Lung (tissue), 12 donors: Measurements from ENCODE around the gene CPPED1. TPM values are rescaled to one million over a fixed set of nuclear protein-coding genes. Genes with fewer than 3 reads are reported as not detected.

ENCODE experiments used
- ATAC-seq: fragments of 200-7000 bp; cut with Tn5 transposase; one replicate; pipeline ENCODE4 v1.9.1; 2020; ENCODE audit warnings: moderate number of reproducible peaks; ENCODE audit not compliant: insufficient read depth, low FRiP score
- DNase-seq, 3 donors: peaks; one replicate each; pipeline ENCODE4 v3.0.0-alpha.2; 2013 to 2017
- H3K27ac ChIP-seq, 2 donors: one replicate each; pipeline ENCODE4 v1.5.1; 2013; ENCODE audit warnings: mild to moderate bottlenecking in 2 of 2, moderate library complexity in 2 of 2, control low read depth in 1 of 2, inconsistent platforms in 1 of 2, low read depth in 1 of 2, low read length in 1 of 2
- H3K27me3 ChIP-seq, 3 donors: one replicate each; pipeline ENCODE4 v1.5.1; 2013; ENCODE audit warnings: low read length in 2 of 3; ENCODE audit not compliant: control insufficient read depth in 3 of 3, insufficient read depth in 3 of 3
- H3K36me3 ChIP-seq, 4 donors: one replicate each; pipeline ENCODE4 v1.5.1; 2013; ENCODE audit warnings: low read length in 4 of 4, mild to moderate bottlenecking in 1 of 4, moderate library complexity in 1 of 4; ENCODE audit not compliant: control insufficient read depth in 4 of 4, insufficient read depth in 4 of 4
- H3K4me1 ChIP-seq, 5 donors: one replicate each; pipeline ENCODE4 v1.5.1; 2013; ENCODE audit warnings: low read length in 5 of 5, mild to moderate bottlenecking in 2 of 5, moderate library complexity in 1 of 5; ENCODE audit not compliant: control insufficient read depth in 5 of 5, insufficient read depth in 5 of 5
- H3K4me3 ChIP-seq: one replicate; pipeline ENCODE4 v1.5.1; 2013; ENCODE audit warnings: mild to moderate bottlenecking, control low read depth, moderate library complexity
- H3K9ac ChIP-seq, 2 donors: one replicate each; pipeline ENCODE4 v1.5.1; 2013; ENCODE audit warnings: low read length in 2 of 2, control low read depth in 1 of 2; ENCODE audit not compliant: insufficient read depth in 1 of 2
- H3K9me3 ChIP-seq, 4 donors: one replicate each; pipeline ENCODE4 v1.5.1; 2013; ENCODE audit warnings: low read length in 3 of 4, mild to moderate bottlenecking in 1 of 4, moderate library complexity in 1 of 4; ENCODE audit not compliant: control insufficient read depth in 4 of 4, insufficient read depth in 3 of 4
- CTCF ChIP-seq: IDR thresholded peaks from 2 replicates; pipeline ENCODE4 v1.5.1; 2012; ENCODE audit warnings: mild to moderate bottlenecking; ENCODE audit errors: control extremely low read depth, extremely low read depth
- WGBS, 2 donors: extraction: QIAGEN DNeasy Blood & Tissue Kit; methylation state at CpG; one replicate each; pipeline ENCODE4 v1.1.7; 2013; 5-methylcytosine and 5-hydroxymethylcytosine counted together
- polyA plus RNA-seq, 2 donors: library from polyadenylated mRNA; stranded (reverse); fragments of 200-250 nt; gene quantifications; one replicate each; pipeline ENCODE4 v1.2.1, GENCODE V29; 2013
- total RNA-seq, 2 donors: library from RNA; depleted of rRNA in 1 of 2; stranded (reverse); fragments of >200 nt in 1 of 2; gene quantifications; one replicate each; pipeline ENCODE4 v1.2.1, GENCODE V29; 2014 to 2021
- donor health status: control.
- donor health status: control.
- donor health status: Bipolar disorder and iron deficiency.
- donor health status: healthy.
- donor health status: DM: yes; HTN: yes; CAD: no.

The CPPED1 gene
- total and polyA plus RNA-seq, 4 donors, result 9.8 to 32.5 (median 14.2) TPM

DNA sequence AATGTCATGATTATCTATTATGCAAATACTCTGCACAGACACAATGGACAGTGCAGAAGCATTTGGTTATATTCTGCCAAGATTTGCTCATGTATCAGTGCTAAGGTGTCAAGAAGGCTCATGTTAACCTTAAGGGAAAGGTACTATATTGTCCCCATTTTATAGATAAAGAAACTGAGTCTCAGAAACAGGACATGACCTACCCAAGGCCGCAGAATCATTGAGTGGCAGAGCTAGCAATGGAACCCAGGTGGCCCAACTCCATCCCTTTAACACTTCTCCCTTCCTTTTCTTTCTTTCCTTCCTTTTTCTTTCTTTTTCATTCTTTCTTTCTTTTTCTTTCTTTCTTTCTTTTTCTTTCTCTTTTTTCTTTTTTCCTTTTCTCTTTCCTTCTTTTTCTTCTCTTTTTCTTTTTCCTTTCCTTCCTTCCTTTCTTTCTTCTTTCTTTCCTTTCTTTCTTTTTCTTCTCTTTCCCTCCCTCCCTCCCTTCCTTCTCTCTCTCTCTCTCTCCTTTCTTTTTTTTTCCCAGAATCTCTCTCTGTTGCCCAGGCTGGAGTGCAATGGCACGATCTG lies 149.8 kb downstream of the CPPED1 start:
- Histone ChIP-seq H3K4me1 (no peaks in the 10 kb centered on the region), H3K27ac (no peak overlapping the region), H3K4me3 (no peak overlapping the region), H3K9ac (no peak overlapping the region), H3K9me3 (peaks cover 0 to 12% (median 3%) of the 10 kb centered on the region in 4 donors), H3K36me3 (no peaks in the 10 kb centered on the region), H3K27me3 (peaks cover 0 to 2% (median 0%) of the 10 kb centered on the region in 3 donors)
- ATAC-seq (no peak), DNase-seq (no peak)
- no peak for TF ChIP-seq CTCF
- 87 to 92% methylated on average over 2 of the region's 2 CpGs for WGBS, 2 donors

DNA sequence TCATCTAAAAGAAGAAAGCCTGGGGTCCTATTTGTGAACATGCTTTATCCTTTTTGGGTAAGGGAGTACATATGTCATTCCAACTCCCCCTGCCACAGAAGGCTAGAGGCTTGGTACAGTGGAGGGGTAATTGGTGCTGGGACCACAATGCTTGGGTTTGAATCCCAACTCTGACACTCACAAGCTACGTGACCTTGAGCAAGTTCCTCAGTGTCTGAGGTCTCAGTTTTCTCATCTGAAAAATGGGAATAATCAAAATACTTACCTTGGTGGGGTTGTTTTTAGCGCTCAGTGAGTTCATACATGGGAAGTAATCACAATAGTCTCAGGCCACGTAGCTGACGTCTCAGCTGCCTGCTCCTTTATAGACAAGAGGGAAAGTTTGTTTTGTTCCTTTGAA lies 150.8 kb downstream of the CPPED1 start:
- no peak overlapping the region for H3K9ac ChIP-seq
- H3K9me3 ChIP-seq, result peaks cover 0 to 7% (median under 1%) of the 10 kb centered on the region in 4 donors
- H3K36me3 ChIP-seq, result no peaks in the 10 kb centered on the region
- no peak overlapping the region for H3K4me3 ChIP-seq
- H3K27me3 ChIP-seq, result peaks cover 0 to 2% (median 0%) of the 10 kb centered on the region in 3 donors
- H3K4me1 ChIP-seq, result no peaks in the 10 kb centered on the region
- no peak overlapping the region for H3K27ac ChIP-seq
- ATAC-seq (no peak), DNase-seq (no peak)
- 80 to 87% methylated on average over 4 of the region's 4 CpGs for WGBS, 2 donors
- TF ChIP-seq CTCF, result no peak

DNA sequence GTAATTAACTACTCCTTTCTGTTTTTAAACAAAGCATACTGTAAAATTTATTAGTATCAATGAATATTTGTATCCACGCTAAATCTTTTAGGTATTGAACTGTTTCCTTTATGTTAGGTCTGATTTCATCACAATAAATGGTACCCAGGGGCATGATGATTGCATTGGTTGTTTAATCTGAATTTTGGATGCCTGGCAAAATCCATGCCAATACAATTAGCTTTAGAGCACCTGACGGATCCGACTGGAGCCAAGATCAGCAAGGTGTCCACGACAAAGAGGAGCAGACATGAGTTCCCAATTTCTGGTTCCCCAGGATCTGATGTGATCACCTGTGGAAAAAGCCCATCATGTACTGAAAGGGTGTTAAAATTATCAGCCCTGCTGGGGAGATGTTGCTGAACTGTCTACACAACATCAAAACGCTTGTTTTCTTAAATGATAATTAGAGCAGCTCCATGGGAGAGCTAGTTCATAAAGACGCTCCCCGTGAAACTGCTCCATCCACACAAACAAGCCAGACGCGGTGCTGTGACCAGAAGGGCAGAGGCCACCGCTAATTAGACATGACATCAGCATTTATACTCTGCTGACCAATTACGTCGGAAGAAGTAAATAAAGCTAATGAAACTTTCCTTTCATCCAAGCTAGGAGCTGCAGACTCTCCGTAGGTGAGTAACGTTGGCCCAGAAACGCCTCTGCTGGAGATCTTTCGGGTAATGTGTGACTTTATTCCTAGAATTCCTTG lies 151.7 kb downstream of the CPPED1 start:
- no peak for TF ChIP-seq CTCF
- 62 to 65% methylated on average over 16 of the region's 16 CpGs for WGBS, 2 donors

More for the DNA sequence above, 151.7 kb downstream of the CPPED1 start:
- no peak overlapping the region for H3K9ac ChIP-seq
- no peak overlapping the region for H3K4me3 ChIP-seq
- ATAC-seq, result no peak
- H3K27me3 ChIP-seq, result peaks cover 0 to 2% (median 0%) of the 10 kb centered on the region in 3 donors
- H3K9me3 ChIP-seq, result peaks cover 0 to 5% (median 0%) of the 10 kb centered on the region in 4 donors
- no peaks in the 10 kb centered on the region for H3K4me1 ChIP-seq
- H3K27ac ChIP-seq, result no peak overlapping the region
- no peaks in the 10 kb centered on the region for H3K36me3 ChIP-seq
- DNase-seq, result no peak
